KMS-11 (cell line): Measurements from ENCODE around the gene ZBED1.
"Not testable (repeated sequence)": the region's sequence is repeated elsewhere in the genome, so short reads cannot be mapped to it uniquely, and the experiment has no call there.

Experiments
- H2AFZ ChIP-seq: fragments of 200-600 bp; sonication (generic); 2 replicates; pipeline ENCODE4 v1.6.1; 2016; ENCODE audit warnings: antibody characterized with exemption, mixed run types, low read depth
- H3K27ac ChIP-seq: fragments of 200-600 bp; sonication (generic); 2 replicates; pipeline ENCODE4 v1.6.1; 2016; ENCODE audit warnings: mild to moderate bottlenecking, mixed run types
- H3K27me3 ChIP-seq: fragments of 200-600 bp; sonication (generic); 2 replicates; pipeline ENCODE4 v1.6.1; 2017; ENCODE audit warnings: mild to moderate bottlenecking, low read depth, mixed run types, moderate library complexity; ENCODE audit not compliant: insufficient read depth
- H3K36me3 ChIP-seq: fragments of 200-600 bp; sonication (generic); 2 replicates; pipeline ENCODE4 v1.6.1; 2017; ENCODE audit warnings: mild to moderate bottlenecking, mixed run types; ENCODE audit not compliant: insufficient read depth
- H3K4me1 ChIP-seq: fragments of 200-600 bp; sonication (generic); 2 replicates; pipeline ENCODE4 v1.6.1; 2016; ENCODE audit warnings: mild to moderate bottlenecking, low read depth, mixed run types; ENCODE audit not compliant: poor library complexity, severe bottlenecking
- H3K4me2 ChIP-seq: fragments of 200-600 bp; sonication (generic); 2 replicates; pipeline ENCODE4 v1.7.0; 2016; ENCODE audit warnings: mild to moderate bottlenecking, mixed run types
- H3K4me3 ChIP-seq: fragments of 200-600 bp; sonication (generic); IDR thresholded peaks from 2 replicates; pipeline ENCODE4 v1.6.1; 2017; ENCODE audit warnings: low read depth, low read length, mixed read lengths; ENCODE audit not compliant: insufficient read depth
- H3K79me2 ChIP-seq: fragments of 200-600 bp; sonication (generic); 2 replicates; pipeline ENCODE4 v1.6.1; 2016; ENCODE audit warnings: low read depth, mixed run types; ENCODE audit not compliant: insufficient read depth
- H3K9ac ChIP-seq: fragments of 200-600 bp; sonication (generic); 2 replicates; pipeline ENCODE4 v1.6.1; 2016; ENCODE audit warnings: mild to moderate bottlenecking, mixed run types
- H4K20me1 ChIP-seq: fragments of 200-600 bp; sonication (generic); 2 replicates; pipeline ENCODE4 v1.6.1; 2016; ENCODE audit warnings: mild to moderate bottlenecking, mixed run types; ENCODE audit not compliant: insufficient read depth
- CTCF ChIP-seq: fragments of 200-600 bp; sonication (generic); conservative IDR thresholded peaks from 2 replicates; pipeline ENCODE4 v1.6.1; 2017; ENCODE audit warnings: low read depth, mild to moderate bottlenecking, antibody characterized with exemption, low read length, moderate library complexity, mixed read lengths

Gene ZBED1

DNA sequence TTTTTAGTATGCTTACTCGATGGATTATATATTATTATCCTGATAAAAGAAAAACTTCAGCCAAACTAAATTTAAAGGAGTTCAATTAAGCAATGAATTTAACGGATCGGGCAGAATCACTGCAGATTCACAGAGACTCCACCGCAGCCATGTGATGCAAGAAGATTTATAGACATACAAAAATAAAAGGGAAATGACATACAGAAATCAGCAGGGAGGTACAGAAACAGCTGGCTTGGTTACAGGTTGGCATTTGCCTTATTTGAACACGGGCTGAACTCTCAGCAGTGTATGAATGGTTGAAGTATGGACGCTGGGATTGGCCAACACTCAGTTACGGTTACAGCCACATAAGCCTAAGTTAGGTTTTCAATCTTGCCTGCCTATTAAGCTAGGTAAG, 35.4 kb upstream of the ZBED1 start:
- H2AFZ ChIP-seq: no peak overlapping the region
- TF ChIP-seq CTCF: no peak

DNA sequence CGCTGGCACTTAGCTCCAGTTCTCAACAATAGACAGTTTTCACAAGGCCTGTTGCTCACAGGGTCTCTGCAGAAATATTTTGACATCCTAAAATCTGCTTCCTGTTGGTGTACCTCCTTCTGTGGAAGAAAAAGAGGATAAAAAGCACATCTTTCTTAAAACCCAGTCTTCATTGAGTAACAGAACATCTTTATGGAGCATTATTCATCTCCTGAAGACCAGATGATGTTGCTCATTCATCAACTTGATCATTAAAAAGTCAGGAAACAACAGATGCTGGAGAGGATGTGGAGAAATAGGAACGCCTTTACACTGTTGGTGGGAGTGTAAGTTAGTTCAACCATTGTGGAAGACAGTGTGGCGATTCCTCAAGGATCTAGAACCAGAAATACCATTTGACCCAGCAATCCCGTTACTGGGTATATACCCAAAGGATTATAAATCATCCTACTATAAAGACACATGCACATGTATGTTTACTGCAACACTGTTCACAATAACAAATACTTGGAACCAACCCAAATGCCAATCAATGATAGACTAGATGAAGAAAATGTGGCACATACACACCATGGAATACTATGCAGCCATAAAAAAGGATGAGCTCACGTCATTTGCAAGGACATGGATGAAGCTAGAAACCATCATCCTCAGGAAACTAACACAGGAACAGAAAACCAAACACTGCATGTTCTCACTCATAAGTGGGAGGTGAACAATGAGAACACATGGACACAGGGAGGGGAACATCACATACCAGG, 33.7 kb upstream of the ZBED1 start:
- H3K27me3 ChIP-seq, H3K4me1 ChIP-seq, H3K9ac ChIP-seq, H4K20me1 ChIP-seq, H3K79me2 ChIP-seq, H3K27ac ChIP-seq, H3K4me3 ChIP-seq, H2AFZ ChIP-seq, H3K4me2 ChIP-seq, H3K36me3 ChIP-seq: not testable (repeated sequence)

More for the DNA sequence above, 35.4 kb upstream of the ZBED1 start:
- H3K4me3 ChIP-seq: no peak overlapping the region
- H3K79me2 ChIP-seq: no peaks in the 10 kb centered on the region
- no peaks in the 10 kb centered on the region for H4K20me1 ChIP-seq
- H3K4me2 ChIP-seq: no peak overlapping the region
- H3K9ac ChIP-seq: no peak overlapping the region
- H3K27me3 ChIP-seq: no peaks in the 10 kb centered on the region
- no peaks in the 10 kb centered on the region for H3K4me1 ChIP-seq
- H3K27ac ChIP-seq: no peak overlapping the region
- no peaks in the 10 kb centered on the region for H3K36me3 ChIP-seq

GRCh38 chrX:2533424-2533823, 32.6 kb upstream of the ZBED1 start:
- Histone ChIP-seq H3K4me1 (no peaks in the 10 kb centered on the region), H3K79me2 (no peaks in the 10 kb centered on the region), H4K20me1 (no peaks in the 10 kb centered on the region), H3K36me3 (no peaks in the 10 kb centered on the region), H3K9ac (no peak overlapping the region), H3K4me3 (no peak overlapping the region), H3K27me3 (no peaks in the 10 kb centered on the region), H2AFZ (no peak overlapping the region), H3K4me2 (no peak overlapping the region), H3K27ac (no peak overlapping the region)
- no peak for TF ChIP-seq CTCF

DNA sequence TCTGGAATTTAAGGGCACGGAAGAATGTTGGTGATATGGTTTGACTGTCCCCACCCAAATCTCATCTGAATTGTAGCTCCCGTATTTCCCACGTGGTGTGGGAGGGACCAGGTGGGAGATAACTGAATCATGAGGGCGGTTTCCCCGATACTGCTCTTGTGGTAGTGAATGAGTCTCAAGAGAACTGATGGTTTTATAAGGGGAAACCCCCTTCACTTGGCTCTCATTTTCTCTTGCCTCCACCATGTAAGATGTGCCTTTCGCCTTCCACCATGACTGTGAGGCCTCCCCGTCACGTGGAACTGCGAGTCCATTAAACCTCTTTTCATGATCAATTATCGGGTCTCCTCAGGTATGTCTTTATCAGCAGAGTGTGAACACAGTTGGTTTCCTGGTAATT, 25.6 kb upstream of the ZBED1 start:
- no peaks in the 10 kb centered on the region for H3K79me2 ChIP-seq
- H3K27me3 ChIP-seq: no peaks in the 10 kb centered on the region
- H3K4me1 ChIP-seq: no peaks in the 10 kb centered on the region
- H3K36me3 ChIP-seq: no peaks in the 10 kb centered on the region
- no peak overlapping the region for H3K4me3 ChIP-seq
- no peak overlapping the region for H3K27ac ChIP-seq
- H3K9ac ChIP-seq: no peak overlapping the region
- TF ChIP-seq CTCF: no peak
- no peak overlapping the region for H3K4me2 ChIP-seq
- no peaks in the 10 kb centered on the region for H4K20me1 ChIP-seq
- no peak overlapping the region for H2AFZ ChIP-seq

DNA sequence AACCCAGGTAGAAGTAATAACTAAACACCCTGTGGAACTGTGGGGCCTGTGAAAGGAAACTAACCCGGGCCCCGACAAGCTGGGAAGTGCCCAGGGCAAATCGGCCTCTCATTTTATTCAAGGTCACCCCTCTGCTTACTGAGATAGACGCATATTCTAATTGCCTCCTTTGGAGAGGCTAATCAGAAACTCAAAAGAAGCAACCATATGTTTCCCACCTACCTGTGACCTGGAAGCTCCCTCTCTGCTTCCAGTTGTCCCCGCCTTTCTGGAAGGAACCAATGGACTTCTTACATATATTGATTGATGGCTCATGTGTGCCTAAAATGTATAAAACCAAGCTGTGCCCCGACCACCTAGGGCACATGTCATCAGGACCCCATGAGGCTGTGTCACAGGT, 23.1 kb upstream of the ZBED1 start:
- TF ChIP-seq CTCF: no peak
- Histone ChIP-seq H3K36me3 (no peaks in the 10 kb centered on the region), H3K9ac (no peak overlapping the region), H3K4me3 (no peak overlapping the region), H3K4me1 (no peaks in the 10 kb centered on the region), H4K20me1 (no peaks in the 10 kb centered on the region), H3K27me3 (no peaks in the 10 kb centered on the region), H3K27ac (no peak overlapping the region), H2AFZ (no peak overlapping the region), H3K4me2 (no peak overlapping the region), H3K79me2 (no peaks in the 10 kb centered on the region)
